HG02884 (cell line): ENCODE data around the gene DNLZ.
"Not testable (repeated sequence)": the region's sequence is repeated elsewhere in the genome, so short reads cannot be mapped to it uniquely, and the experiment has no call there.

Experiments
- ATAC-seq: cut with Tn5 transposase; IDR thresholded peaks from one replicate; pipeline ENCODE4 v1.9.1; 2021; ENCODE audit warnings: mild to moderate bottlenecking, moderate library complexity; ENCODE audit not compliant: unreplicated experiment

The DNLZ gene

GRCh38 chr9:136361754-136362449 lies 1.6 kb downstream of the DNLZ start:
- ATAC-seq: no peak

GRCh38 chr9:136361047-136361753 lies 2.3 kb downstream of the DNLZ start:
- ATAC-seq: no peak

- no peak for ATAC-seq
These were observed 3.5 kb downstream of the DNLZ start for GRCh38 chr9:136359774-136360718.

GRCh38 chr9:136358888-136359287 lies 4.7 kb downstream of the DNLZ start:
- no peak for ATAC-seq

GRCh38 chr9:136358016-136358415 lies 5.5 kb downstream of the DNLZ start:
- ATAC-seq: no peak

- no peak for ATAC-seq
These were observed 6.3 kb downstream of the DNLZ start for GRCh38 chr9:136357202-136357725.

GRCh38 chr9:136355616-136356557 lies 7.7 kb downstream of the DNLZ start:
- no peak for ATAC-seq

GRCh38 chr9:136354592-136355085 lies 8.9 kb downstream of the DNLZ start:
- ATAC-seq: no peak

- no peak for ATAC-seq
These were observed 9.6 kb downstream of the DNLZ start for GRCh38 chr9:136353757-136354488.

GRCh38 chr9:136353088-136353487 lies 10.5 kb downstream of the DNLZ start:
- ATAC-seq: no peak

- ATAC-seq: no peak
These were observed 10.9 kb downstream of the DNLZ start for GRCh38 chr9:136352682-136353081.

GRCh38 chr9:136351868-136352267 lies 11.7 kb downstream of the DNLZ start:
- ATAC-seq: not testable (repeated sequence)

GRCh38 chr9:136351252-136351800 lies 12.2 kb downstream of the DNLZ start:
- no peak for ATAC-seq

GRCh38 chr9:136349546-136349945 lies 14.0 kb downstream of the DNLZ start:
- no peak for ATAC-seq

- ATAC-seq: no peak
These were observed 14.9 kb downstream of the DNLZ start for GRCh38 chr9:136348691-136349090.

GRCh38 chr9:136347472-136348256 lies 15.9 kb downstream of the DNLZ start:
- no peak for ATAC-seq

- ATAC-seq: no peak
These were observed 16.5 kb downstream of the DNLZ start for GRCh38 chr9:136346927-136347465.

GRCh38 chr9:136346157-136346481 lies 17.4 kb downstream of the DNLZ start:
- ATAC-seq: no peak
